ENCODE results near the gene DNMT1. TPM values are rescaled to one million over a fixed set of nuclear protein-coding genes. Genes with fewer than 3 reads are reported as not detected.

The DNMT1 gene
- total RNA-seq, 4 donors from 2014 or later = 29.5 to 80.6 (median 48.4) TPM

GRCh38 chr19:10230173-10230860 is 35.6 kb upstream of the DNMT1 start:
- TF ChIP-seq POLR2A (IDR thresholded peaks at IDR 0.05) (no peak), CTCF (IDR thresholded peaks at IDR 0.05) (no peak)
- H3K9me3 ChIP-seq = no peaks in the 10 kb centered on the region
- peak overlapping the region; percentile 66 to 97 (median 84) for H3K4me3 ChIP-seq
- H3K27me3 ChIP-seq = no peaks in the 10 kb centered on the region
- H3K36me3 ChIP-seq = no peaks in the 10 kb centered on the region
- H3K27ac ChIP-seq = peak overlapping the region; percentile 81 to 94 (median 88)
- WGBS, 2 donors = 2% methylated on average over 20 of the region's 70 CpGs; no CpG with 5 or more reads in 1 of the 2 donors
- H3K4me1 ChIP-seq = peaks cover 13 to 58% (median 17%) of the 10 kb centered on the region in 3 donors
- DNase-seq = no peak
- intact Hi-C loops (cut with DNase I) = no loop called here

GRCh38 chr19:10228920-10229319 is 34.2 kb upstream of the DNMT1 start:
- TF ChIP-seq POLR2A (IDR thresholded peaks at IDR 0.05) (no peak), CTCF (IDR thresholded peaks at IDR 0.05) (peak in 5 of 6 experiments; percentile 40 to 54 (median 50))
- Histone ChIP-seq H3K36me3 (peaks cover 0 to 9% (median 0%) of the 10 kb centered on the region in 3 donors), H3K27me3 (no peaks in the 10 kb centered on the region), H3K27ac (peak overlapping the region in 3 of 4 donors; percentile 57 to 94 (median 89)), H3K4me3 (peak overlapping the region in 1 of 4 donors; percentile 1), H3K4me1 (peaks cover 13 to 58% (median 17%) of the 10 kb centered on the region in 3 donors), H3K9me3 (no peaks in the 10 kb centered on the region)
- 42 to 53% methylated on average over 2 of the region's 2 CpGs for WGBS, 2 donors
- intact Hi-C loops (cut with DNase I) = no loop called here
- DNase-seq = no peak

GRCh38 chr19:10228393-10228792 is 33.6 kb upstream of the DNMT1 start:
- no peaks in the 10 kb centered on the region for H3K9me3 ChIP-seq
- 74 to 100% methylated on average over 1 to 5 of the region's 5 CpGs for WGBS, 2 donors
- H3K4me3 ChIP-seq = no peak overlapping the region
- intact Hi-C loops (cut with DNase I) = no loop called here
- no peak for DNase-seq
- H3K27ac ChIP-seq = peak overlapping the region in 3 of 4 donors; percentile 57 to 94 (median 89)
- H3K36me3 ChIP-seq = peaks cover 0 to 14% (median 0%) of the 10 kb centered on the region in 3 donors
- H3K27me3 ChIP-seq = no peaks in the 10 kb centered on the region
- TF ChIP-seq CTCF (IDR thresholded peaks at IDR 0.05) = no peak
- peaks cover 13 to 58% (median 17%) of the 10 kb centered on the region in 3 donors for H3K4me1 ChIP-seq

- no peak for DNase-seq
- H3K36me3 ChIP-seq = peaks cover 0 to 17% (median 0%) of the 10 kb centered on the region in 3 donors
- H3K4me1 ChIP-seq = peaks cover 13 to 58% (median 17%) of the 10 kb centered on the region in 3 donors
- TF ChIP-seq CTCF (IDR thresholded peaks at IDR 0.05) (no peak), POLR2A (IDR thresholded peaks at IDR 0.05) (no peak)
- no peaks in the 10 kb centered on the region for H3K27me3 ChIP-seq
- WGBS, 2 donors = 66% methylated on average over 9 of the region's 28 CpGs; no CpG with 5 or more reads in 1 of the 2 donors
- H3K27ac ChIP-seq = peak overlapping the region; percentile 15 to 90 (median 68)
- peak overlapping the region in 2 of 4 donors; percentile 13 to 38 for H3K4me3 ChIP-seq
- intact Hi-C loops (cut with DNase I) = no loop called here
- H3K9me3 ChIP-seq = no peaks in the 10 kb centered on the region
Observed at GRCh38 chr19:10227026-10227971, 32.5 kb upstream of the DNMT1 start.

Data from esophagus squamous epithelium (tissue), 5 donors.